ENCODE results near the gene CADPS2.

The CADPS2 gene

GRCh38 chr7:122413339-122413738 lies 472.9 kb downstream of the CADPS2 start:
- no peak for DNase-seq (ENCODE audit: low read depth)
- no peak overlapping the region for H3K4me3 ChIP-seq (replicated peaks; ENCODE audit: low read depth, low read length)
- TF ChIP-seq CTCF (IDR thresholded peaks at IDR 0.05; ENCODE audit: low read length, missing control alignments) = no peak

GRCh38 chr7:122412883-122413282 lies 473.4 kb downstream of the CADPS2 start:
- no peak for TF ChIP-seq CTCF (IDR thresholded peaks at IDR 0.05; ENCODE audit: low read length, missing control alignments)
- no peak overlapping the region for H3K4me3 ChIP-seq (replicated peaks; ENCODE audit: low read depth, low read length)
- peak; percentile 91 for DNase-seq (ENCODE audit: low read depth)

- no peak for TF ChIP-seq CTCF (IDR thresholded peaks at IDR 0.05; ENCODE audit: low read length, missing control alignments)
- H3K4me3 ChIP-seq (replicated peaks; ENCODE audit: low read depth, low read length) = no peak overlapping the region
- DNase-seq (ENCODE audit: low read depth) = peak; percentile 20
Observed at GRCh38 chr7:122412441-122412840, 473.8 kb downstream of the CADPS2 start.

- no peak for DNase-seq (ENCODE audit: low read depth)
- no peak for TF ChIP-seq CTCF (IDR thresholded peaks at IDR 0.05; ENCODE audit: low read length, missing control alignments)
- no peak overlapping the region for H3K4me3 ChIP-seq (replicated peaks; ENCODE audit: low read depth, low read length)
Observed at GRCh38 chr7:122407195-122407594, 479.1 kb downstream of the CADPS2 start.

- no peak for TF ChIP-seq CTCF (IDR thresholded peaks at IDR 0.05; ENCODE audit: low read length, missing control alignments)
- no peak overlapping the region for H3K4me3 ChIP-seq (replicated peaks; ENCODE audit: low read depth, low read length)
- DNase-seq (ENCODE audit: low read depth) = no peak
Observed at GRCh38 chr7:122403113-122403512, 483.1 kb downstream of the CADPS2 start.

GRCh38 chr7:122402235-122402634 lies 484.0 kb downstream of the CADPS2 start:
- H3K4me3 ChIP-seq (replicated peaks; ENCODE audit: low read depth, low read length) = no peak overlapping the region
- DNase-seq (ENCODE audit: low read depth) = no peak
- TF ChIP-seq CTCF (IDR thresholded peaks at IDR 0.05; ENCODE audit: low read length, missing control alignments) = no peak

- H3K4me3 ChIP-seq (replicated peaks; ENCODE audit: low read depth, low read length) = no peak overlapping the region
- DNase-seq (ENCODE audit: low read depth) = no peak
- TF ChIP-seq CTCF (IDR thresholded peaks at IDR 0.05; ENCODE audit: low read length, missing control alignments) = no peak
Observed at GRCh38 chr7:122397381-122397780, 488.9 kb downstream of the CADPS2 start.

Data from fibroblast of pulmonary artery (primary cell).